ENCODE results near the gene ROBO1. TPM values are rescaled to one million over a fixed set of nuclear protein-coding genes. Genes with fewer than 3 reads are reported as not detected.

The ROBO1 gene
- total and polyA plus RNA-seq, 2 experiments from 2014 or later, result 18.8 to 31.9 TPM

DNA sequence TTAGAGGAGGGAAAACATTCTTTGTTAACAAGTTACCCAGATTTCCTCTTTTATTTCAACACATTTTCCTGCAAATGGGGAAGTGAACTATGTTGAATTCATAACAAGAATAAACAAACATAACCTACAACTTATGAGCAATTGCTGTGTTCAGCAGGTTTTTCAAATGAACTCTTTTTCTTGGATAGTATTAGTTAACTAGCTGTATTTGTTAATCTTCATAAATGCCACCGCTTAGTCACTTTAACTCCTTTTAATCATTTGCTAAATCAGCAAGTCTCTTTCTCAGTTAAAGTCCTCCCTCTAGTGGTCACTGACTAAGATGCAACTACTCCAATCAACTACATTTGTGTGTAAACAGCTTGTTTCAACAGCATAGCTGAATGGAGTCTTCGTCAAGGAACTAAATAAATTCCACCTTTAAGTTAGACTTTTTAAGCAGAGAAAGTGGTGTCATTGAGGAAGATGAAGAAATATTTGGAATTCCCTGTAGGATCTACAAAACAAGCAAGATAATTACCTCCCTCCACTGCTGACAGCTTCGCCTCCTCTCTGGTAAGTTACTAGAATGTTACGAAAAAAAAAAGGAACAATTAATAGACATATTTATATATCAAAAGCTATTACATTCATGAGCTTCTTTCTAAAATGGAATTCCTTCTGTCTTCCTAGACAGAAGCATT, 1122.0 kb downstream of the ROBO1 start:
- peak; percentile 81 for DNase-seq
- Histone ChIP-seq H3K27me3 (replicated peaks; ENCODE audit: insufficient read depth) (no peaks in the 10 kb centered on the region), H3K9ac (no peak overlapping the region), H3K9me3 (ENCODE audit: low read depth) (no peaks in the 10 kb centered on the region), H3K36me3 (ENCODE audit: low read depth) (no peaks in the 10 kb centered on the region), H3K4me2 (ENCODE audit: unreplicated experiment) (no peak overlapping the region), H3K9me2 (ENCODE audit: insufficient read depth) (no peaks in the 10 kb centered on the region), H3F3A (ENCODE audit: insufficient read depth) (no peaks in the 10 kb centered on the region), H2AFZ (no peak overlapping the region), H3K4me3 (no peak overlapping the region), H3K27ac (no peak overlapping the region), H4K20me1 (ENCODE audit: insufficient read depth) (no peaks in the 10 kb centered on the region), H3K79me2 (ENCODE audit: insufficient read depth) (no peaks in the 10 kb centered on the region), H3K4me1 (ENCODE audit: insufficient read depth) (peaks cover 11% of the 10 kb centered on the region)
- TF ChIP-seq EZH2phosphoT487 (IDR thresholded peaks at IDR 0.05; ENCODE audit: insufficient read depth, low read depth) (no peak), EZH2 (IDR thresholded peaks at IDR 0.05; ENCODE audit: insufficient read depth, poor library complexity, severe bottlenecking) (no peak)
- in situ Hi-C loops (cut with MboI), result no loop called here
- WGBS, 2 experiments (ENCODE audit: low coverage in 1 of 2, low lambda C conversion rate in 2 of 2, missing lambda C conversion rate in 2 of 2), result 49 to 50% methylated on average over 4 of the region's 4 CpGs

DNA sequence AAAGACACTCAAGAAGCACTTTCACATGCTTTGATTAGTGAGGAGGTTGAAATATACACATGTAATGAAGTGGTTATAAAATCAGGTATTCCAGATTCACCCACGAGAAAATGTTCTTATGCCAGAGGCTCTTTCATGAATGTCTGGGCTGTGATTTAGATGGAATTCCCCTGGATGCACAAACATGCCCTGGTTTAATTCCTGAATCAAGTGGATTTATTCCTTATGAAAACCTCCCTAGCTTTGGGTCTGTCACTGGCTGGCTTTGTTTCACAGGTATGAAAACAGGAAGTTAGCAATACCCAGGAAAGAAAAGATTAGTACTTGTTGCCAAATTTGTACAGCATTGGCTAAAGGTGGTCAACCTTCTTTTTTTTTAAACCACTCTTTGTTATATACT, 1123.0 kb downstream of the ROBO1 start:
- H3K9me2 ChIP-seq (ENCODE audit: insufficient read depth), result no peaks in the 10 kb centered on the region
- no peak for DNase-seq
- H4K20me1 ChIP-seq (ENCODE audit: insufficient read depth), result no peaks in the 10 kb centered on the region
- no peaks in the 10 kb centered on the region for H3K9me3 ChIP-seq (ENCODE audit: low read depth)
- H3K4me1 ChIP-seq (ENCODE audit: insufficient read depth), result peaks cover 11% of the 10 kb centered on the region
- no peaks in the 10 kb centered on the region for H3K36me3 ChIP-seq (ENCODE audit: low read depth)
- H3K4me3 ChIP-seq, result no peak overlapping the region
- in situ Hi-C loops (cut with MboI), result no loop called here
- H2AFZ ChIP-seq, result no peak overlapping the region
- H3F3A ChIP-seq (ENCODE audit: insufficient read depth), result no peaks in the 10 kb centered on the region
- no peak overlapping the region for H3K27ac ChIP-seq
- H3K27me3 ChIP-seq (replicated peaks; ENCODE audit: insufficient read depth), result no peaks in the 10 kb centered on the region
- no peak overlapping the region for H3K9ac ChIP-seq
- H3K79me2 ChIP-seq (ENCODE audit: insufficient read depth), result no peaks in the 10 kb centered on the region
- 8 to 33% methylated on average over 1 of the region's 1 CpG for WGBS, 2 experiments (ENCODE audit: low coverage in 1 of 2, low lambda C conversion rate in 2 of 2, missing lambda C conversion rate in 2 of 2)
- TF ChIP-seq EZH2phosphoT487 (IDR thresholded peaks at IDR 0.05; ENCODE audit: insufficient read depth, low read depth) (no peak), EZH2 (IDR thresholded peaks at IDR 0.05; ENCODE audit: insufficient read depth, poor library complexity, severe bottlenecking) (no peak)
- no peak overlapping the region for H3K4me2 ChIP-seq (ENCODE audit: unreplicated experiment)

- Histone ChIP-seq H3K9ac (no peak overlapping the region), H4K20me1 (ENCODE audit: insufficient read depth) (no peaks in the 10 kb centered on the region), H3K4me2 (ENCODE audit: unreplicated experiment) (no peak overlapping the region), H3K27me3 (replicated peaks; ENCODE audit: insufficient read depth) (no peaks in the 10 kb centered on the region), H3K4me3 (no peak overlapping the region), H3K36me3 (ENCODE audit: low read depth) (no peaks in the 10 kb centered on the region; the same call in 1 of the 2 replicates), H3F3A (ENCODE audit: insufficient read depth) (no peaks in the 10 kb centered on the region), H2AFZ (no peak overlapping the region), H3K79me2 (ENCODE audit: insufficient read depth) (no peaks in the 10 kb centered on the region), H3K9me2 (ENCODE audit: insufficient read depth) (no peaks in the 10 kb centered on the region), H3K9me3 (ENCODE audit: low read depth) (no peaks in the 10 kb centered on the region), H3K27ac (no peak overlapping the region), H3K4me1 (ENCODE audit: insufficient read depth) (0 out of 2 replicates have a peak, but pooled peaks cover 3% of the 10 kb centered on the region)
- no peak for TF ChIP-seq EZH2phosphoT487 (IDR thresholded peaks at IDR 0.05; ENCODE audit: insufficient read depth, low read depth)
- TF ChIP-seq EZH2 (IDR thresholded peaks at IDR 0.05; ENCODE audit: insufficient read depth, poor library complexity, severe bottlenecking), result no peak
- 44 to 50% methylated on average over 3 of the region's 3 CpGs for WGBS, 2 experiments (ENCODE audit: low coverage in 1 of 2, low lambda C conversion rate in 2 of 2, missing lambda C conversion rate in 2 of 2)
- in situ Hi-C loops (cut with MboI), result no loop called here
- no peak for DNase-seq
These were observed 1125.4 kb downstream of the ROBO1 start for GRCh38 chr3:78642226-78643035.

DNA sequence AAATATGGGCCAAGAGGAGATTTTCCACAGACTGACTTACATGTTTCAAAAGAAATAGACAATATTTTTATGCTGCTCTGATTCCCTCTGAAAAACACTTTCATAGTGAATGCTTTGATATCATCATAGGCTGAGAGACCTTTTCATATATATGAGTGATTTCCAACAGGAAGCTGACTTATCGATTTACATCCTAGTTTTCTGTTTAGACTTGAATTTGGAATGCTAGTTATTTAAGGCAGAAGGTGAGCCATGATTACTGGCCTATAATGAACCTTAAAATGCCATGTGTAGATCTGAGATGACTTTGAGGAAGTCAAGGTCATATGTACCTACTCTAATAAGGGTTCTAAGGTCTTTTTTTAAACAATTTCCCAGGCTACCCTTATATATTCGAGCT, 1126.1 kb downstream of the ROBO1 start:
- Histone ChIP-seq H3K9me2 (ENCODE audit: insufficient read depth) (no peaks in the 10 kb centered on the region), H3K27ac (no peak overlapping the region), H3K79me2 (ENCODE audit: insufficient read depth) (no peaks in the 10 kb centered on the region), H3K9me3 (ENCODE audit: low read depth) (no peaks in the 10 kb centered on the region), H3K4me3 (no peak overlapping the region), H3F3A (ENCODE audit: insufficient read depth) (no peaks in the 10 kb centered on the region), H3K36me3 (ENCODE audit: low read depth) (no peaks in the 10 kb centered on the region; the same call in 1 of the 2 replicates), H3K4me1 (ENCODE audit: insufficient read depth) (0 out of 2 replicates have a peak, but pooled peaks cover 3% of the 10 kb centered on the region), H3K4me2 (ENCODE audit: unreplicated experiment) (no peak overlapping the region), H4K20me1 (ENCODE audit: insufficient read depth) (no peaks in the 10 kb centered on the region), H2AFZ (no peak overlapping the region), H3K9ac (no peak overlapping the region), H3K27me3 (replicated peaks; ENCODE audit: insufficient read depth) (no peaks in the 10 kb centered on the region)
- in situ Hi-C loops (cut with MboI), result no loop called here
- DNase-seq, result no peak
- no peak for TF ChIP-seq EZH2phosphoT487 (IDR thresholded peaks at IDR 0.05; ENCODE audit: insufficient read depth, low read depth)
- no peak for TF ChIP-seq EZH2 (IDR thresholded peaks at IDR 0.05; ENCODE audit: insufficient read depth, poor library complexity, severe bottlenecking)
- 94 to 96% methylated on average over 2 of the region's 2 CpGs for WGBS, 2 experiments (ENCODE audit: low coverage in 1 of 2, low lambda C conversion rate in 2 of 2, missing lambda C conversion rate in 2 of 2)
